ENCODE measurements around the gene MORN1. TPM values are rescaled to one million over a fixed set of nuclear protein-coding genes. Genes with fewer than 3 reads are reported as not detected.

MORN1 gene
- polyA plus RNA-seq, 3 donors, result 13.8 to 19.9 (median 17.9) TPM

DNA sequence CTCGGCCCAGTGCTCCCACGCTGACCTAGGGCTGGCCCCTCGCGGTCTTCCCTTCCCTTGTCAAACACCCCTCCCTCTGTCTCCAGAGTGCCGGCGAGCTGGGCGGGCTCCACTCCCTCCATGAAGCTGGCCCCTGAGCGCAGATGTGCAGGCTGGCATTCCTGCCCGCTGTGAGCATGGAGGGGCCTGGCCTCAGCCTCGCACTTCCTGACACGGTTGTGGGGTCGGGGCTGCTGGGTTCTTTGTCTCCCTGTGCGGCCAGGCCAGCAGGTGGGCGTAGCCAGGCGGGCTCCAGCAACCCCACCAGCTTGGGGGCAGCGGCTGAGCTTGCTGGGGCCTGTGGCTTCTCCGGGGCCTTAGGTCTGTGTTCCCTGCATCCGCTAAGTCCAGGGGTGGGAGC lies 35.2 kb upstream of the MORN1 start:
- no peak for DNase-seq

DNA sequence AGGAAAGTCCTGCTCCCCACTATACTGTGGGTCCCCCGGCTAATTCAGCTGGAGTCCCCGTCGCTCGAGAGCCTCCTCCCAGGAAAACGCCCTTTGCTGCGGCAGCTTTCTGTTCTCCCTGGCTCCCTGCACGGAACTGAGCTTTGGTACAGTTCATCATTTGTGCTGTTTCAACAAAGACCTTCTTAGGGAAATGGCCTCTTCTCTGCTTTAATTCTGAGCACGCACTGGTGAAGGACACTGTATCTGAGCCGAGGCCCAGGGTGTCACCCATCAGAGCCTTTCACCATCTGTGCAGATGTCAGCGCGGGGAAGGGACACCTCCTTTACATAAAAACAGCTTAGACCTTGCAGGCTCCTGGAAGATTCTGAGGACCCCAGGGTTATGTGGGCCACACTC lies 34.5 kb upstream of the MORN1 start:
- DNase-seq, result no peak

DNA sequence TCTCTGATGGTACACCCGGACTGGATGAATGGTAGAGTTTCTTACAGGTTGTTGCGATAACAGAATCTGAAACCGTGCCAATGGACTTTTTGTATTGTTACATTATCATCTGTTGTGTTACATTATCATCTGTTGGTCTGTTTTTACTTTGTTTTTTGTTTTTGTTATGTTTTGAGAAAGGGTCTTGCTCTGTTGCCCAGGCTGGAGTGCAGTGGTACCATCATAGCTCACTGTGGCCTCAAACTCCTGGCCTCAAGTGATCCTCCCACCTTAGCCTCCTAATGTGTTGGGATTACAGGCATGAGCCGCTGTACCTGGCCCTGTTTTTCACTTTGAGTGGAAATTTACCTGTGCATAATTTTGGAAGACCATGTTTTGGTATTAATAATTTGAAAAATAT lies 31.2 kb upstream of the MORN1 start:
- no peak for DNase-seq

GRCh38 chr1:2419416-2419815 lies 28.1 kb upstream of the MORN1 start:
- no peak for DNase-seq

GRCh38 chr1:2418791-2419320 lies 27.5 kb upstream of the MORN1 start:
- DNase-seq, result no peak

DNA sequence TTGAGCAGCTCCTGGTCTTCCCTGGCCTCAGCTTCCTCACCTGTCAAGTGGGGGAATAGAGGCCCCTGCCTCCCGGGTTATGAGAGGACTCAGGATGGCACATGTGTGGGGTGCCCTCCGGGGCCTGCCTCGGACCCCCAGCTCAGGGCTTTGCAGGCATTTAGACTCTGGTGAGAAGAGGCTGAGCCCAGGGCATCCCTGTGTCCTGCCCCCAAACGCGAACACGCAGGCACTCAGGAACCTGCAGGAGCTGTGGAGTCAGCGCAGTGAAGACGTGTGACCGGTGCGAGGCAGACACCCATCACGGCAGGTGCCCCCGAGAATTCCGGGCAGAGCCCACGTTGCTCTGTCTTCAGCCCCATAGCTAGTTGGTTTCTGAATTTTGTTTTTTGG lies 26.5 kb upstream of the MORN1 start:
- no peak for DNase-seq

DNA sequence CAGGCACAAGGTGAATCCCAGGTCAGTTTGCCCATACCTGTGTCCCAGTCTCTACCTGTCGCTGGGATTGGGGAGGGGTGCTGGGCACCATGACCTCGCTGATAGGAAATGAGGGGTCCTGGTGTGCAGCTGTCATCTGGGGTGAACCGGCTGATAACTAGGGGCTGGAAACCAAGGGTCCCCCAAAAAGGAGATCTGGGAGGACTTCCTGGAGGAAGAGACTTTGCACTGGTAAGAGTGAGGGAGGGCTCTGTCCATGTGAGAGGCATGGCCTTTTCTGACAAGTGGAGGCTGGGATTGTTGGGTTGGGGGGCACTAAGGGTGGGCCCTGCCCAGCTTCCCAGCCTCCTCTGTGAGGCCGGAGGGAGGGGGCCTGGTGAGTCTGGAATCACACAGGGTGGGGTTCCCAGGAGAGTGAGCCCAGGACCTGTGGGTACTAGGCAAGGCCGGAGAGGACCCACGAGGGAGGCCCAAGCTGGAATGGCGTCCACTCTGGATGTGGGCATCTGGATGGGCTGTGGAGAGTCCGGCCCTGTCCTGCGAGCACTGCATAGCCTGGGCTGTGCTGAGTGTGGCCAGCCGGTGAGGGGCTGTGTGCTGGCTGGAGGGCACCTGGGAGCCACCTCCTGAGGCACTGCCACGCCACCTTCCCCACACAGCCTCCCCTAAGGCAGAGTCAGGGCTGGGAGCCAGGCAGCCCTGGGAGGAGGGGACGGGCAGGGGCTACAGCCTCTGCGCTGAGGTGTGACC lies 25.9 kb upstream of the MORN1 start:
- DNase-seq, result no peak

GRCh38 chr1:2416403-2416802 lies 25.0 kb upstream of the MORN1 start:
- no peak for DNase-seq

DNA sequence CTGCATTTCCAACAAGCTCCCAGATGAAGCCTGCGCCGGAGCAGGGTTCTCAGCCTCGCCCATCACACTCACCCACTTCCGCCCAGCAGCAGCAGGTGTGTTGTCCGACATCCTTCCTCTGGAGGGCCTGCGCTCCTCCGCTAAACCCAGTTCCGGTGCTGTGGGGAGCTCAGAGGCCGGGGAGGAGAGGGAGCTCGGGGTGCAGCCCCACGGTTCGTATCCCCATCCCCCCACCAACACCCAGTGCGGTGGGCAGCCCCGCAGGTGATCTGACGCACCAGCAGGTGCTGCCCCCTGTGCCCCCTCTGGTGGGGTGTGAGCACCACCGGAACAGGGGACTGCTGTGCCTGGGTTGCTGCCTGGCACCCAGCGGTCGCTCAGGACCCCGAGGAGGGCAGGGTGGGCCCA lies 24.5 kb upstream of the MORN1 start:
- no peak for DNase-seq

GRCh38 chr1:2415337-2415736 lies 24.0 kb upstream of the MORN1 start:
- DNase-seq, result no peak

DNA sequence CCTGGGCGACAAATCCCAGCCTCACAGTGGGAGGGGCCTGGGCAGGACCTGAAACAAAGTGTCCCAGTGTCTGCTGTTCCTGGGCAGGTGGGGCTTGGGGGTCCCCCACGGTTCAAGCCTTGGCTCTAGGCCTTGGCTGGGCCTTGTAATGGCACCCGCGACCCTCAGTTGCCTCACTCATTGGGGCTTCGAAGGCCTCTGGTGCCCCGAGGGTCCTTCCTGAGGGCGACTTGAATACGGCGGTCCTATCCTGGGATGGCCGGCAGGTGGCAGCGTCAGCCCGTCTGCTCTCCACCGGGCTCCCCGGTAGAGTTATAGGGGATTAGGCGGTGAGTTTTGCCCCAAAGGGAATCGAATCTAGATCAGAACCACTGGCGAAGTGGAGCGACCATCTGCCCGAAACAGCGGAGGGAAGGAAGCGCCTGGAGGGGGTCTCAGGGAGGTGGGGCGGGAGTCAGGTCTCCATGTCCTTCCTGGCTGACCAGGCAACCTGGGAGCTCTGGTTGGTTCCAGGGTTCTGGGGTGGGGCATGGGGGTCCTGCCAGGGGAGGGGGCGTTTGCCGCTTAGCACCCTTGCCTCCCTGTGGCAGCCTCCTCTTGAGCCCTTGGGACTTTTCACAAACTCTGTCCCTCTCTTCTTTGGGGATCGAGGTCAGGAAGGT lies 23.1 kb upstream of the MORN1 start:
- DNase-seq, result no peak

DNA sequence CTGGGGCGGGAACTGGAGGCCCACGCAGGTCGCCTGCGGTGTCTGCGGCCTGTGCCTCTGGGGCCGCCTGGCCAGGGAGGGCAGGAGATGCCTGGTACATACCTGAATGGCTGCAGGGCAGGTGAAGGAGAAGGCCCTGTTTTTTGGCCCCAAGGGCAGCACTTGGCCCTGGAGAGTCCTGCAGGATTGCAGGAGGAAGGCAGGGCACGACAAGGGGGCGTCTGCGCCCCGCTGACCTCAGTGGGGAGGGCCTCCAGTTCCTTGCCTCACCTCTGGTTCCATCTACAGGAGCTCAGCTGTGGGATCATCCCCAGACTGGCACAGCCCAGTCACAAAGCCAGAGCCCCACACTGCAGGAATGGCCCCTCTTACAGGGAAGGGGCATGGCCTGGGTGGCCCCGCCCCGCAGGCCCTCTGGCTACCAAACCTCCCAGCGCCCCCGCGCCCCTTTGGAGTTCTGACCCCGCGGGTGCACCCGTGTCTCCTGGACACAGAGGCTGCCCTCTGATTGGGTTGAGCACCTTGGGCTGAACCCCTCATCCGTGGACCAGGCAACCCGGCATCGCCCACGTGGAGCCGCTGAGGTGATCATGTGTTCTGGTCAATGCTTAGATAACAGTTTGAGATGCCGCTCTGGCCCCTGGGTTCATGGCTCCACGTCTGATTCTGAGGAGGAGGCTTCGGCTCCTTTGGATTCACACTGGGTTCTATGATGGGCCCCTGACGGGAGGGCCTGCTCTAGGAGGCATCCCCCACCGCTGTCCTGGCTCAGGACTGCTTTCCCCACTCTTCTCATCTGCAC lies 22.3 kb upstream of the MORN1 start:
- no peak for DNase-seq

DNA sequence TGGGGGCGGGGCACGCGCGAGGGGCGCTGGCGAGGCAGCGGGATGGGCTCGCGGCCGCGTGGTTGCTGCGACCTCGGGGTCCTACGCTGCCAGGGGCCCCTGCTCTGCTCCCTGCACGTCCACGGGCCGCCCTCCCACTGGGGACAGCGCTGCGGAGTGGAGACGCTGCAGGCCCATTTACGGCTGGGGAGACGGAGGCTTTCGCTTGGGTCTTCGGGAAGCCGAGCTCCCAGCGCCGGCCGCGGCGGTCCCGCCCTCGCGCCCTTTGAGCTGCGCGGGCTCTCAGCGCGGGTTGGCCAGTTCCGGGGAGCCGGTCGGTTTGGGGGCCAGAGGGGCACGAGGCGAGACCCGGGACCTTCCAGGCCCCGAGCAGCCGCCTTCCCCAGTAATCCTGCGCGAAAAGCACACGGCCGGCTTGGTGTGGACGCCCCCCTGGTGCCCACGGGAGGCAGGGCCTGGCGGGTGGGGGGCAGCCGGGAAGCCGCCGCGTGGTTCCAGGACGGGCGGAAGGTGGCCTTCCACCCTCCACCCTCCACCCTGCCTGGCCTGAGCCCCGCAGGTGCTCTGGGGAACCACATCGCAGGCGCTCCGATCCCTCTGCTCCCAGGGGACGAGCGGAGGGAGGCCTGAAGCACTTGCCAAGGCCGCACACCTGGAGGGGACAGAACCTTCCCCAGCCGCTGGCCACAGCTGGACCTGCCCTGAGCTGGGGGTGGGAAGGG lies 21.6 kb upstream of the MORN1 start:
- no peak for DNase-seq

GRCh38 chr1:2412395-2412772 lies 21.0 kb upstream of the MORN1 start, which contains the start of gene PEX10:
PEX10 (minus strand) TSS chr1:2412564; CDS start chr1:2412502, 62 bp downstream.
- DNase-seq, result peak; percentile 96

GRCh38 chr1:2411801-2412394 lies 20.5 kb upstream of the MORN1 start:
- DNase-seq, result no peak

DNA sequence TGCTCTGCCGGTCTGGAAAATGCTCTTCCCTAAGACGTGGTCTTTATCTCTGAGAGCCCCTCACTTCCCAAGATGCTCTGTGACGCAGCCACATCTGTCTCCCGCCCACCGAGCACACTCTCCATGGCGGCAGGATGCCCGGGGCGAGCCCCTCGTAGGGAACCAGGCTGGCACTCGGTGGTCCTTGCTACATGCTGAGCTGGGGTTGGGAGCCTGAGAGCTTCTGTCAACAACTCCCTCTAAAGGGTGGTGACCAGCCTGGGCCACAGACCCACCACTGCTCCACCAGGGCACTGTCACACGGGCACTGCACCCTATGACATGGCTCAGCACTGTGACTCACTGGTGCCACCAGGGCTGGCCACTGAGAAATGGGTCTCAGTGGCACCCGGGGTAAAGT lies 18.4 kb upstream of the MORN1 start:
- no peak for DNase-seq

- no peak for DNase-seq
These were observed 17.5 kb upstream of the MORN1 start for GRCh38 chr1:2408859-2409276.

- no peak for DNase-seq
These were observed 17.1 kb upstream of the MORN1 start for GRCh38 chr1:2408456-2408855.

GRCh38 chr1:2407991-2408275 lies 16.6 kb upstream of the MORN1 start:
- DNase-seq, result no peak

DNA sequence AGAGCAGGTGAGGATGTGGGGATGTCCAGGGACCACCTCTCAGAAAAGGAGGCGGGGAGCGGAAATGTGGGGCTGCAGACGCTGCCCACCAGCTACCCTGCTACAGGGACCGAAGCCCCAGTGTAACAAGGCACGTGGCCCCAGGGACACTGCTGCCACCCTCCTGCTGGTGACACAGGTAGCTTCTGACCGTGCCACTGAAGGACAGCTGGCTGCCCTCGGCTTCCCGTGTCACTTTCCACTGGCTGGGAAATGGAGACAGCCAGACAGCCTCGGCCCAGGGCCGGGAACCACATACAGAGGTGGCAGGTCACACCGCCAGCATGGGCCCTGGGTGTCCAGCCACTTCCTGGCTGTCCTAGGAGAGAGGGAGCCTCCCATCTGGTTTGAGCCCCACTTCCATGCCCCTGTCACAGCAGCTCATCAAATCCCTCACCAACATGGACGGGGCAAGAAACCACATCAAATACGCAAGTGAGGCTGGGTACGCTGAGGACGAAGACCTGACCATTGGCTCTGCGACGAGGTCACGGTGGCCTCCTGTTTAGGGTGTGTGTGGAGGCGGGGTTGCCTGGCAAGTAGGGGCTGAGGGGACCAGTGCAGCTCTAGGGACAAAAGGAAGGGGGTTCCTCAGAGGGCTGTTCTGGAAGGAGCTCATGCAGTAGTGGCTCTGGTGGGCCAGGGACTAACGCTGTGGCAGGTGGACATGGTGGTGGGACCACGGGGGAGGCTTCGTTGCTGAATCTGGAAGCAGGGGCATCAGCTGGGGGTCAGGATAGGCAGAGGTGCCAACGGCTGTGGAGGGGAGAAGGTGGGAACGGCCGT lies 16.0 kb upstream of the MORN1 start:
- no peak for DNase-seq

Measured in renal pelvis (tissue), 4 donors.